Ovary (tissue), 3 donors: ENCODE results near the gene ARL5C.

Experiments
- CTCF ChIP-seq, 3 donors: fragments of 450-650 bp in 2 of 3; fragments of 200-600 bp in 1 of 3; IDR thresholded peaks; one replicate each; pipeline versions ENCODE4 v1.5.1 to v1.8.0; 2016 to 2022; ENCODE audit warnings: antibody characterized with exemption in 3 of 3, mild to moderate bottlenecking in 1 of 3
- EP300 ChIP-seq: sonication (generic); formaldehyde crosslinking; IDR thresholded peaks from one replicate; pipeline ENCODE4 v1.6.1; 2017; ENCODE audit warnings: antibody characterized with exemption
- POLR2A ChIP-seq: fragments of 450-650 bp; IDR thresholded peaks from one replicate; pipeline ENCODE4 v1.6.1; 2017; ENCODE audit warnings: antibody characterized with exemption, mild to moderate bottlenecking, moderate library complexity
- donor health status: DM: no; HTN: no; CAD: no.

GRCh38 chr17:39192901-39193300 is 26.9 kb upstream of the ARL5C start:
- no peak for TF ChIP-seq CTCF (IDR thresholded peaks at IDR 0.05)
- no peak for TF ChIP-seq EP300
- TF ChIP-seq POLR2A: no peak
